Right lobe of liver (tissue), 4 donors: ENCODE data around the gene PPP1R14C.

Source experiments
- CTCF ChIP-seq, 4 donors: fragments of 200-600 bp in 3 of 4; fragments of 450-650 bp in 1 of 4; IDR thresholded peaks; one replicate each; pipeline versions ENCODE4 v1.5.1 to v1.8.0; 2016 to 2022; ENCODE audit warnings: antibody characterized with exemption in 4 of 4, mild to moderate bottlenecking in 2 of 4
- POLR2A ChIP-seq: fragments of 450-650 bp; IDR thresholded peaks from one replicate; pipeline ENCODE4 v1.6.1; 2017; ENCODE audit warnings: antibody characterized with exemption, mild to moderate bottlenecking
- donor health status: DM: no; HTN: no; CAD: no.
- donor health status: DM: no; HTN: no; CAD: no.
- donor health status: DM: no; HTN: yes; CAD: no.

GRCh38 chr6:150196942-150197745 is 54.3 kb downstream of the PPP1R14C start:
- no peak for TF ChIP-seq POLR2A
- no peak for TF ChIP-seq CTCF (IDR thresholded peaks at IDR 0.05)
